Stimulated activated CD8-positive, alpha-beta memory T cell treated with anti-CD3 and anti-CD28 coated beads, Interleukin-15, amount 100 ng/mL, for 48 hours (primary cell): ENCODE data around the gene PUSL1.

ENCODE experiments used
- DNase-seq, 2 donors: peaks; one replicate each; pipeline ENCODE4 v3.0.0-alpha.2; 2020; ENCODE audit warnings: low read depth in 2 of 2

PUSL1 gene

DNA sequence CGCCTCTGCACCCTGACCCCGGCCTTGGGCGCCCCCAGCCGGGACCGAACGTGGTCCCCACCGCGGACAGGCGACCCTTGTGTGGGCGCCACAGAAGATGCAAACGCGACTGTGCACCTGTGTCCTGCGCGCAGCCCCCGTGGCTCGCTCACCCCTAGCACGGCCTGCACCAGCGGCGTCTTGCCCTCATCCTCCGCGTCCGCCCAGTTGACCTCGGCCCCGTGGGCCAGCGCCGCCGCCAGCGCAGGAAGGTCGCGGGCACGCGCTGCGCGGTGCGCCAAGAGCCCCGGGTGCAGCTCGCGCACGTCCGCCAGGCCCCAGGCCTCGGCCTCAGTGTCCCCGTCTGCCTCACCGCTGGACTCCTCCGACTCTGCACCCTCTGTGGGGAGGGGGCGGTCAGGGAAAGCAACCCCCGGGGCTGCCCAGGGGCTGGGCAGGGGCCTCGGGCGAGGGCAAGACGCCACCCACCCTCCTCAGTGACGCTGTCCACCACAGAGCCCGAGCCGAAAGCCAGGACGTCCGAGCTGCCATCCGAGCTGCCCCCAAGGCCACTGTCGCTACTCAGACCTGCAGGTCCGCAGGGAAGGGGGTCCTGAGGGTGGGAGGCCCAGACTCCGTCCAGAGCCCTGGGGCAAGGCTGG lies 14.0 kb upstream of the PUSL1 start:
- DNase-seq = no peak

GRCh38 chr1:1295154-1295923 lies 13.1 kb upstream of the PUSL1 start:
- DNase-seq = no peak

DNA sequence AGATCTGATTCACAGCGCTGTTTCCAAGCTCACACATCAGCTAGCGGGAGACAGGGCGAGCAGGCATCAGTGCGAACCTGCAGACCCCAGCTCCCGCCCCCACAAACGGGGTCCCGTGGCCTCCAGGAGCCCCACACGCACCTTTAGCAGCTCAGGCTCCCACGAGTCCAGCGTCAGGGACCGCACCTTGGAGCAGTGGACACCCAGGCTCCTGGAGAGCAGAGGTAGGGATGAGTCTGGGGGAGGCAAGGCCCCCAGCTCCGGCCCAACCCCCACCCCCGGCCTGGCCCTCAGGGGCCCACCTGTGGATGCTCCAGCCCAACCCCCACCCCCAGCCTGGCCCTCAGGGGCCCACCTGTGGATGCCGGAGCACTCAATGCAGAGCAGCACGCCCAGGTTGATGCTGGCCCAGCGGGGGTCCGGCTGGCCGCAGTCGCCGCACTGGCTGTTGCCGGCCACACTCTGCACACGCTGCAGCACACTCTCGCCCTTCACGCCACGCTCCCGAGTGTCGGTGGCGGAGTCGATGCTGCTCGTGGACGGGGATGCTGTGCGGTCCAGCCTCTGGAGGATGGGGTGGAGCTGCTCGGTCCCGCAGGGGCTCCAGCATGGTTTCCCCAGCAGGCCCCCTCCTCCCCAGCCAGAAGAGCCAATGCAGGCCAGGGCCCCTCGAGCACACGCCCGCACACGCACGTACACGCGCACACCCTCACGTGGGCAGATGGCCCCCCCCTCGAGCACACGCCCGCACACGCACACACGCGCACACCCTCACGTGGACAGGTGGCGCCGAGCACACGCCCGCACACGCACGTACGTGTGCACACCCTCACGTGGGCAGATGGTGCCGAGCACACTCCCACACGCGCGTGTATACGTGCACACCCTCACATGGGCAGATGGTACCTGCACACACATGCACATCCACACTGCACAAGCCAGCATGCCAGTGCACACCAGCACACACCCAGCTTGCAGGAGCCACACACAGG lies 12.0 kb upstream of the PUSL1 start:
- no peak for DNase-seq

DNA sequence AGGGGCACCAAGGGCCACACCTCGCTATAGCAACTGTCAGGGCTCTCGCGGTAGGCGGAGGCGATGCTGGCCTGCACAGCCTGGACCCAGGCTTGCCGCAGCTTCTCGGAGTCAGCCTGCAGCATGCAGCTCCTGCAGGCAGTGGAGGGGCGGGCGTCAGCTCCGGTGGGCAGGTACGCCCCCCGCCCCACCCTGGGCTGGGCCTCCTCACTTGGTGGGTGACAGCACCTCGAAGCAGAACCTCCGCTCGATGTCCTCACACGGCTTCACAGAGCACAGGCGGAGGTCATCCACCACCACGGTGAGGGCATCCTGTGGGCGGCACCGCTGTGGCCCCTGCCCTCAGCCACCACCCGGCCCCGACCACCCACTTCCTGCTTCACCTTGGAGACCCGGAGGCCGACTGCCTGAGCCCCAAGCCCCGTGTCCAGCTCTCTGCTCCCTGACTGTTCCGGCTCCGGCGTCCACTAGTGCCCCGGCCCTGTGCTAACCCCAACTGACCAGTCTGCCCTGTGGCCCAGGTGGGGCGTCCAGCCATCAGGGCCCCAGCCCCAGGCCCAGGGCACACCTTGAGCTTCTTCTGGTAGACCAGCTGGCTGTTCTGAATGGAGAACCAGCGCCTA lies 10.5 kb upstream of the PUSL1 start:
- no peak for DNase-seq

GRCh38 chr1:1298861-1299685 lies 9.3 kb upstream of the PUSL1 start:
- no peak for DNase-seq

GRCh38 chr1:1299686-1300351 lies 8.6 kb upstream of the PUSL1 start:
- no peak for DNase-seq

DNA sequence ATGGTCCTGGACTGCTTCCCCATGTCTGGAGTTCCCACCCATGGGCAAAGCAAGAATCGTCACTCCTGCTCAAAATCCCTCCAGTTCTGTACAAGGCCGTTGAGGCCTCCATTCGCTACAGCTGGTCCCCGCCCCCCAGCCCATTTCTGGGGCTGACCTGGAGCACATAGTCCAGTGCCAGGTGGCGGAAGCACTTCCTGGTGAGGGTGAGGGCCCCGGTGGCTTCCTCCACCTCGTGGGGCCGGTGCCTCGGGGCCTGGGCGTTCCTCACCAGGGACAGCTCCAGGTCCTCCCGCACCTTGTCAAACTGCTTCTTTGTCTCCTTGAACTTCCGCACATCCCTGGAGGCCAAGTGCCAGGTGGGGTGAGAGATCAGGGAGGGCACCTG lies 8.1 kb upstream of the PUSL1 start:
- DNase-seq = no peak

DNA sequence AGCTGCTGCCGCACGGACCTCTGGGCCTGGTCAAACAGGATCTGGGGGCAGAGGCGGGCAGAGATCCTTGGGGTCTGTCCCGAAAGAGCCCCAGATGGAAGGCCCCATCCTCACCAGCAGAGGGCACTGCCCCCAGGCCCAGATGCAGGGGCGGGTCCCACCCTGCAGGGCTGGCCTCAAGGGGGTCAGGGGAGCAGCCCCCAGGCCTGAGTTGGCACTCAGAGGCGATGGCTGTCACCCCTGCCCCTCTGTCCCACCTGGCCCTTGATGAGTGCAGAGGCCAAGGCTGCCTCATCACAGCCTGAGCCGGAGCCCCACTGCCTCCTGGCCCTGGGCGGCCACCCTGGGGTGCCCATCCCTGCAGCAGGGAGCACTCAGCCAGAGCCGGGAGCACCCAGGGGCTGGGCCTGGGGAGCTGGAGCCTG lies 6.4 kb upstream of the PUSL1 start:
- no peak for DNase-seq

GRCh38 chr1:1302951-1303509 lies 5.4 kb upstream of the PUSL1 start:
- no peak for DNase-seq

DNA sequence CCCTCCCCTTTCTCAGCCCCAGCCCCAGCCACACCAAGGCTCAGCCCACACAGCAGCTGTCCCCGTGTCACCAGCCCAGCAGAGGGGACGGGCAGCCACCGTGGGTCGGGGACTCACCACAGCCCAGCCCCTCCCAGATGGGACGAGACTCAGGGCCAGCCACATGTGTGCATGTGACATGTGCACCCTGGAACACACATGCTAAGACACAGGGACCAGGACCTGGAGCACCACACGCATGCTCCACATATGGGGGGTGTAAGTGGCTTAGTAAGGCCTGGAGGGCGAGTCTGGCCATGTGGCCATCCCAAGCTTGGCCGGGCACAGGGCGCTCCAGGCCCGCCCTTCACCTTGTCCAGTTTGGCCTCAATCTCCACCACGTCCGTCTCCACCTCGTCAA lies 4.7 kb upstream of the PUSL1 start:
- DNase-seq = no peak

- no peak for DNase-seq
Measured at GRCh38 chr1:1304331-1305299, 3.8 kb upstream of the PUSL1 start.

DNA sequence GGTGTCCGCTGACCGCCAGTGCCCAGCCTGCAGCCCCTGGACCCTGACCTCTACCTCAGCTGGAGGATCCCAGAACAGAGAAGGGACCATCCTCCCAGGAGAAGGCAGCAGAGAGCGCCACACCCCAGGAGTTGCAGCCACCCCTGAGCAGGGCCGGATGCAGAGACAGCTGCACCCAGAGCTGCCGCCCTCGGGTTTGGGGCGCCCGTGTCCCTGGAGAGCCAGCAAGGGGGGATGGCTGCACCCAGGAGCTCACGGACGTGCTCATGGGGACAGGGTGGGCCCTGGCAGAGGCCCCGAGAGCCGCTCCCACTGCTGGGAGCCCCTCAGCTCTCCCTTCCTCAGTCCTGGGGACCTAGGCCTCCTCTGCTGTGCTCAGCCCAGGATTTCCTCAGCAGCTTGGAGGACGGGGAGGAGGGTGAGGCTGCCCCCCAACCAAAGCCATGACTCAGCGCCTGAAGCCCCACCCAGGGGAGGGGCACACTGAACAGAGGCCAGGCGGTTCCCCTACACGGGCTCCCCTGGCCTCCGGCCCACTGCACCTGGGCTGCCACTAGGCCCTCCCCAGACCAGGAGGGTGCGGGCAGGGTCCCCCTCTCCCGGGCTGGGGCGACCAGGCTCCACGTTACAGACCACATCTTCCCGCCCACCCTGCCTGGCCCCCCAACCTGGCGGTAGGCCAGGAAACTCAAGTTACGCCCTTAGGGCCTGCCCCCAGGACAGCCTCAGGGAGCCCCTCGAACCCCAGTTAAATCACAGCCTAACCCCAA lies 2.9 kb upstream of the PUSL1 start:
- DNase-seq = peak; percentile 63 to 64

GRCh38 chr1:1306070-1306660 lies 2.2 kb upstream of the PUSL1 start:
- DNase-seq = no peak

- DNase-seq = no peak
Measured at GRCh38 chr1:1306661-1307260, 1.6 kb upstream of the PUSL1 start.

- no peak for DNase-seq
Measured at GRCh38 chr1:1307261-1307922, 1.0 kb upstream of the PUSL1 start.

- DNase-seq = no peak
Measured at GRCh38 chr1:1308756-1309250, 406 bp downstream of the PUSL1 start.
